ENCODE data around the gene HADH.
A peak's percentile ranks its signal among the peaks of the same experiment; 100 is the strongest.

DNA sequence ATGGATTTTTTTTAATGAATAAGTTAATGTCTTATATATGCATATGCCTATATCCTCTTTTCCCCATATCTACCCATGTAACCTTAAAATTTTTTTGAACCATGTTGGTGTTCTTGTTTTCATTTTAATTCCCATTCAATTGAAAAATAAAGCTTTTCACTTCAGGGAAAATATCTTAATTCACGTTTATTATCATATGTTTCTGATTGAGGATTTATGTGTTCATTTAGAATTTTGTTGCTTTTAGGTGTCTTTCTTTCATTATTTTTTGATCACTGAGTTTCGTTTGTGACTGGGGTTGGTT is 29.1 kb downstream of the HADH start:
- no peak for TF ChIP-seq POLR2A (IDR thresholded peaks at IDR 0.05)
- TF ChIP-seq, protein P1, sequence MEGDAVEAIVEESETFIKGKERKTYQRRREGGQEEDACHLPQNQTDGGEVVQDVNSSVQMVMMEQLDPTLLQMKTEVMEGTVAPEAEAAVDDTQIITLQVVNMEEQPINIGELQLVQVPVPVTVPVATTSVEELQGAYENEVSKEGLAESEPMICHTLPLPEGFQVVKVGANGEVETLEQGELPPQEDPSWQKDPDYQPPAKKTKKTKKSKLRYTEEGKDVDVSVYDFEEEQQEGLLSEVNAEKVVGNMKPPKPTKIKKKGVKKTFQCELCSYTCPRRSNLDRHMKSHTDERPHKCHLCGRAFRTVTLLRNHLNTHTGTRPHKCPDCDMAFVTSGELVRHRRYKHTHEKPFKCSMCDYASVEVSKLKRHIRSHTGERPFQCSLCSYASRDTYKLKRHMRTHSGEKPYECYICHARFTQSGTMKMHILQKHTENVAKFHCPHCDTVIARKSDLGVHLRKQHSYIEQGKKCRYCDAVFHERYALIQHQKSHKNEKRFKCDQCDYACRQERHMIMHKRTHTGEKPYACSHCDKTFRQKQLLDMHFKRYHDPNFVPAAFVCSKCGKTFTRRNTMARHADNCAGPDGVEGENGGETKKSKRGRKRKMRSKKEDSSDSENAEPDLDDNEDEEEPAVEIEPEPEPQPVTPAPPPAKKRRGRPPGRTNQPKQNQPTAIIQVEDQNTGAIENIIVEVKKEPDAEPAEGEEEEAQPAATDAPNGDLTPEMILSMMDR (IDR thresholded peaks at IDR 0.05): peak in 2 of 12 donors; percentile 2 to 21

All from heart left ventricle (tissue), 13 donors.